ENCODE results near the gene REV3L.
"Not testable (repeated sequence)": the region's sequence is repeated elsewhere in the genome, so short reads cannot be mapped to it uniquely, and the experiment has no call there.

REV3L gene

GRCh38 chr6:111482959-111483735, at the start of gene REV3L:
TSS of gene REV3L (minus strand) at chr6:111483218. CDS start at chr6:111482888, 330 bp downstream.
- DNase-seq, result peak; percentile 90 to 91

- no peak for DNase-seq
Observed at GRCh38 chr6:111531185-111531584, 48.2 kb upstream of the REV3L start.

- no peak for DNase-seq
Observed at GRCh38 chr6:111530667-111531066, 47.6 kb upstream of the REV3L start.

GRCh38 chr6:111530218-111530617, 47.2 kb upstream of the REV3L start:
- DNase-seq, result no peak

GRCh38 chr6:111527367-111527766, 44.3 kb upstream of the REV3L start:
- DNase-seq, result no peak

- DNase-seq, result no peak
Observed at GRCh38 chr6:111524735-111525134, 41.7 kb upstream of the REV3L start.

- DNase-seq, result no peak
Observed at GRCh38 chr6:111524252-111524651, 41.2 kb upstream of the REV3L start.

GRCh38 chr6:111523484-111524167, 40.6 kb upstream of the REV3L start:
- no peak for DNase-seq

GRCh38 chr6:111522393-111523020, 39.5 kb upstream of the REV3L start:
- no peak for DNase-seq

GRCh38 chr6:111521497-111522270, 38.7 kb upstream of the REV3L start:
- DNase-seq, result no peak

GRCh38 chr6:111520524-111520923, 37.5 kb upstream of the REV3L start:
- DNase-seq, result no peak

GRCh38 chr6:111517965-111518364, 34.9 kb upstream of the REV3L start:
- DNase-seq, result no peak

GRCh38 chr6:111515259-111515658, 32.2 kb upstream of the REV3L start:
- DNase-seq, result no peak

GRCh38 chr6:111514531-111514930, 31.5 kb upstream of the REV3L start:
- DNase-seq, result not testable (repeated sequence)

- DNase-seq, result not testable (repeated sequence)
Observed at GRCh38 chr6:111507219-111507618, 24.2 kb upstream of the REV3L start.

GRCh38 chr6:111505498-111505897, 22.5 kb upstream of the REV3L start:
- not testable (repeated sequence) for DNase-seq

GRCh38 chr6:111503660-111504059, 20.6 kb upstream of the REV3L start:
- DNase-seq, result no peak

GRCh38 chr6:111503194-111503593, 20.2 kb upstream of the REV3L start:
- DNase-seq, result no peak

GRCh38 chr6:111502154-111502553, 19.1 kb upstream of the REV3L start:
- DNase-seq, result no peak

GRCh38 chr6:111499269-111499793, 16.3 kb upstream of the REV3L start:
- DNase-seq, result no peak

GRCh38 chr6:111494951-111495635, 12.1 kb upstream of the REV3L start:
- no peak for DNase-seq

- no peak for DNase-seq
Observed at GRCh38 chr6:111492499-111492898, 9.5 kb upstream of the REV3L start.
